Lung (tissue), 12 donors: Measurements from ENCODE around the gene S100A13. TPM values are rescaled to one million over a fixed set of nuclear protein-coding genes. Genes with fewer than 3 reads are reported as not detected.

Source experiments
- ATAC-seq: fragments of 200-7000 bp; cut with Tn5 transposase; one replicate; pipeline ENCODE4 v1.9.1; 2020; ENCODE audit warnings: moderate number of reproducible peaks; ENCODE audit not compliant: insufficient read depth, low FRiP score
- DNase-seq, 3 donors: peaks; one replicate each; pipeline ENCODE4 v3.0.0-alpha.2; 2013 to 2017
- H3K27ac ChIP-seq, 2 donors: one replicate each; pipeline ENCODE4 v1.5.1; 2013; ENCODE audit warnings: mild to moderate bottlenecking in 2 of 2, moderate library complexity in 2 of 2, control low read depth in 1 of 2, inconsistent platforms in 1 of 2, low read depth in 1 of 2, low read length in 1 of 2
- H3K27me3 ChIP-seq, 3 donors: one replicate each; pipeline ENCODE4 v1.5.1; 2013; ENCODE audit warnings: low read length in 2 of 3; ENCODE audit not compliant: control insufficient read depth in 3 of 3, insufficient read depth in 3 of 3
- H3K36me3 ChIP-seq, 4 donors: one replicate each; pipeline ENCODE4 v1.5.1; 2013; ENCODE audit warnings: low read length in 4 of 4, mild to moderate bottlenecking in 1 of 4, moderate library complexity in 1 of 4; ENCODE audit not compliant: control insufficient read depth in 4 of 4, insufficient read depth in 4 of 4
- H3K4me1 ChIP-seq, 5 donors: one replicate each; pipeline ENCODE4 v1.5.1; 2013; ENCODE audit warnings: low read length in 5 of 5, mild to moderate bottlenecking in 2 of 5, moderate library complexity in 1 of 5; ENCODE audit not compliant: control insufficient read depth in 5 of 5, insufficient read depth in 5 of 5
- H3K4me3 ChIP-seq: one replicate; pipeline ENCODE4 v1.5.1; 2013; ENCODE audit warnings: mild to moderate bottlenecking, control low read depth, moderate library complexity
- H3K9ac ChIP-seq, 2 donors: one replicate each; pipeline ENCODE4 v1.5.1; 2013; ENCODE audit warnings: low read length in 2 of 2, control low read depth in 1 of 2; ENCODE audit not compliant: insufficient read depth in 1 of 2
- H3K9me3 ChIP-seq, 4 donors: one replicate each; pipeline ENCODE4 v1.5.1; 2013; ENCODE audit warnings: low read length in 3 of 4, mild to moderate bottlenecking in 1 of 4, moderate library complexity in 1 of 4; ENCODE audit not compliant: control insufficient read depth in 4 of 4, insufficient read depth in 3 of 4
- WGBS, 2 donors: extraction: QIAGEN DNeasy Blood & Tissue Kit; methylation state at CpG; one replicate each; pipeline ENCODE4 v1.1.7; 2013; 5-methylcytosine and 5-hydroxymethylcytosine counted together
- polyA plus RNA-seq, 2 donors: library from polyadenylated mRNA; stranded (reverse); fragments of 200-250 nt; gene quantifications; one replicate each; pipeline ENCODE4 v1.2.1, GENCODE V29; 2013
- total RNA-seq, 2 donors: library from RNA; depleted of rRNA in 1 of 2; stranded (reverse); fragments of >200 nt in 1 of 2; gene quantifications; one replicate each; pipeline ENCODE4 v1.2.1, GENCODE V29; 2014 to 2021
- TF ChIP-seq, protein P1 (sequence below): IDR thresholded peaks from 2 replicates; pipeline ENCODE4 v1.5.1; 2012; ENCODE audit warnings: mild to moderate bottlenecking; ENCODE audit errors: control extremely low read depth, extremely low read depth
- donor health status: control.
- donor health status: control.
- donor health status: Bipolar disorder and iron deficiency.
- donor health status: healthy.
- donor health status: DM: yes; HTN: yes; CAD: no.

S100A13 gene
- total and polyA plus RNA-seq, 4 donors, result 36.2 to 168 (median 86.5) TPM

DNA sequence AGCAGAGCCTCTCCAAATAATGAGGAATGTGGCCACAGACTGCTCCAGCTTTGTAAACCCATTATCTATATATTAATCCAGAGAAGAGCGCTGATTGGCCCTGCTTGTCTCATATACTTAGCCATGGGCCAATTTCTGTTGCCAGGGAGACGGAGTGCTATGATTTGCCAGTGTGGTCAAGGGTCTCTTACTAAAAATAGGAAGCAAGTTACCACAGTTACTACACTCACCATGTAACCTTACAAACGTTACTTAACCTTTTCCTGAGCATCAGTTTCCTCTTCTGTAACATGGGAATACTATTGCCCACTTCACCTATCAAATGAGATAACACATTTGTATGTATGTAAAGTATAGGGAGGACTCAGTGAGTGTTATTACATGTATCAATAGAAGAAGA, 54.0 kb downstream of the S100A13 start:
- H3K4me1 ChIP-seq, result peaks cover 0 to 5% (median 0%) of the 10 kb centered on the region in 5 donors
- no peak overlapping the region for H3K4me3 ChIP-seq
- WGBS, 2 donors, result 39 to 67% methylated on average over 3 of the region's 3 CpGs
- peak overlapping the region in 1 of 2 donors; percentile 70 for H3K27ac ChIP-seq
- H3K9me3 ChIP-seq, result no peaks in the 10 kb centered on the region
- no peaks in the 10 kb centered on the region for H3K36me3 ChIP-seq
- no peaks in the 10 kb centered on the region for H3K27me3 ChIP-seq
- peak in 2 of 3 donors; percentile 41 to 53 for DNase-seq
- ATAC-seq, result no peak
- TF ChIP-seq, protein P1, sequence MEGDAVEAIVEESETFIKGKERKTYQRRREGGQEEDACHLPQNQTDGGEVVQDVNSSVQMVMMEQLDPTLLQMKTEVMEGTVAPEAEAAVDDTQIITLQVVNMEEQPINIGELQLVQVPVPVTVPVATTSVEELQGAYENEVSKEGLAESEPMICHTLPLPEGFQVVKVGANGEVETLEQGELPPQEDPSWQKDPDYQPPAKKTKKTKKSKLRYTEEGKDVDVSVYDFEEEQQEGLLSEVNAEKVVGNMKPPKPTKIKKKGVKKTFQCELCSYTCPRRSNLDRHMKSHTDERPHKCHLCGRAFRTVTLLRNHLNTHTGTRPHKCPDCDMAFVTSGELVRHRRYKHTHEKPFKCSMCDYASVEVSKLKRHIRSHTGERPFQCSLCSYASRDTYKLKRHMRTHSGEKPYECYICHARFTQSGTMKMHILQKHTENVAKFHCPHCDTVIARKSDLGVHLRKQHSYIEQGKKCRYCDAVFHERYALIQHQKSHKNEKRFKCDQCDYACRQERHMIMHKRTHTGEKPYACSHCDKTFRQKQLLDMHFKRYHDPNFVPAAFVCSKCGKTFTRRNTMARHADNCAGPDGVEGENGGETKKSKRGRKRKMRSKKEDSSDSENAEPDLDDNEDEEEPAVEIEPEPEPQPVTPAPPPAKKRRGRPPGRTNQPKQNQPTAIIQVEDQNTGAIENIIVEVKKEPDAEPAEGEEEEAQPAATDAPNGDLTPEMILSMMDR, result no peak
- no peak overlapping the region for H3K9ac ChIP-seq

DNA sequence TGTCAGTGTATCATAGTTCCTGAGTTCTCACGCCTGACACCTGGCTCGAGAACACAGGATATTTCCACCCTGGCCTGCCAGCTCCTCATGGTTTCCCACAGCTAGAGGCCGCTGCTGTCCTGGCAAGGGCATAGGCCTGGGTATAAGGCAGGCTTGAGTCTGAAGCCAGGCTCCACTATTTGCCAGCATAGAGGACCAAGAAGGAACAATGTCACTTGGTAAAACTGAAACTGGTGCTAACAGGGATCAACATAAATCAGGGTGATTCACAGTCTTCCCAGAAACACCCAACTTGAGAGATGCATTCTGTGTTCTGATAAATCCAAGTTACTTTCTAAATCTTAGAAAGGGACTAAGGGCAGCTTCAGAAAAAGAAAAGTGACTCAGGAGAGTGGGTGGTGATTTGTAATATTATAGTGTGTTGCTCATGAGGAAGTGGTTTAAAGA, 54.7 kb downstream of the S100A13 start:
- H3K9ac ChIP-seq, result no peak overlapping the region
- no peaks in the 10 kb centered on the region for H3K27me3 ChIP-seq
- TF ChIP-seq, protein P1, result peak; percentile 88
- peaks cover 0 to 11% (median 0%) of the 10 kb centered on the region in 5 donors for H3K4me1 ChIP-seq
- ATAC-seq (peak; percentile 76), DNase-seq (peak; percentile 64 to 77 (median 67))
- no peak overlapping the region for H3K4me3 ChIP-seq
- peak overlapping the region; percentile 68 to 74 for H3K27ac ChIP-seq
- WGBS, 2 donors, result 5 to 7% methylated on average over 3 of the region's 3 CpGs
- H3K36me3 ChIP-seq, result no peaks in the 10 kb centered on the region
- H3K9me3 ChIP-seq, result no peaks in the 10 kb centered on the region

DNA sequence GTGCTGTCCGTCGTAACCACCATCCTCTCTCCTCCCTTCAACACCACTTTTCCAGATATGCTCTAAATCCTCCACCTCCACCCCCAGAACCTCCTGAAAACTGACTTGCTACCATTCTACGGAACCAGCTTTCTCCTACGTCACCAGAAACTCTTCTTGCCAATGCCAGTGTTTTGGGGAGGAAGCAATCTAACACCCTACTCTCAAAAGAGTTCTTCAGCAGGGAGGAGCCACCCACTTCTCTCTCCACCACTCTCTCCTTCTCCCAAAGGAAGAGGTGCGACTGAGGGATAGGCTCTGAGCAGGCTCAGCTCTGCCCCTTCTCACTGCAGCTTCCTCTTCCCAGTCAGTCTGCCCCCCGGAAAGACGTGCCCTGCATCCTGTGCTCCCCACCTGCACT, 55.6 kb downstream of the S100A13 start:
- DNase-seq (no peak), ATAC-seq (no peak)
- H3K4me3 ChIP-seq, result no peak overlapping the region
- H3K27me3 ChIP-seq, result no peaks in the 10 kb centered on the region
- peaks cover 2 to 17% (median 4%) of the 10 kb centered on the region in 5 donors for H3K4me1 ChIP-seq
- no peak overlapping the region for H3K9ac ChIP-seq
- no peak overlapping the region for H3K27ac ChIP-seq
- no peaks in the 10 kb centered on the region for H3K36me3 ChIP-seq
- H3K9me3 ChIP-seq, result no peaks in the 10 kb centered on the region
- WGBS, 2 donors, result 70 to 71% methylated on average over 7 of the region's 7 CpGs
- TF ChIP-seq, protein P1, result no peak

DNA sequence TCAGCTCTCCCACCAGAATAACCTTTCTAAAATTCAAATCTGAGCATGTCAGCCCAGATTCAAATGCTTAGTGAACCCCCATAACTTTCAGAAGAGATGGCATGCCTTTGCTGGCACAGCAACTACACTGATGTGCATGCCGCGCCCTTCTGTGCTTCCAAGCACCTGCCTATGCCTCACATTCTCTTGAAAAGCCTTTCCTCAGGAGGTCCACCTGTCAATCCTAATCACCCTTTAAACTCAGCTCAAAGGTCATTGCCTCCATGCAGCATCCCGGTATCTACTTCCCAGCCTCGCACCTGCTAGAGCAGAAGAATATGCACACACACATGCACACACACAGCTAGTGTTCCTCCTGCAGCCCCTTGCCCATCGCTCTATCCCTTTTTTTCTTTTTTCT, 56.4 kb downstream of the S100A13 start:
- Histone ChIP-seq H3K27me3 (no peaks in the 10 kb centered on the region), H3K27ac (no peak overlapping the region), H3K4me1 (peaks cover 9 to 22% (median 11%) of the 10 kb centered on the region in 5 donors), H3K4me3 (no peak overlapping the region), H3K9ac (no peak overlapping the region), H3K9me3 (no peaks in the 10 kb centered on the region), H3K36me3 (no peaks in the 10 kb centered on the region)
- 95% methylated on average over 5 of the region's 5 CpGs for WGBS, 2 donors
- ATAC-seq (no peak), DNase-seq (no peak)
- TF ChIP-seq, protein P1, result no peak
